IMR-90 (cell line): Measurements from ENCODE around the gene SCFD2. TPM values are rescaled to one million over a fixed set of nuclear protein-coding genes. Genes with fewer than 3 reads are reported as not detected.

Source experiments
- ATAC-seq: fragments of 200-7000 bp; cut with Tn5 transposase; 2 replicates; pipeline ENCODE4 v1.9.1; 2020; ENCODE audit warnings: low read depth, mild to moderate bottlenecking, moderate library complexity
- BruUV-seq: library from RNA; stranded (reverse); fragments of 400-500 nt; replicated peaks from 2 replicates; lab custom pipeline; 2021; lab: Mats Ljungman, UMichigan
- CTCF ChIA-PET: fragments of 300-600 bp; formaldehyde crosslinking; extraction: SDS; loops from one replicate; lab custom pipeline; 2021; ENCODE audit warnings: antibody characterized with exemption; lab: Yijun Ruan, JAX
- POLR2A ChIA-PET: fragments of 300-600 bp; sonication (Branson Sonifier 250); formaldehyde crosslinking; loops from one replicate; lab custom pipeline; 2022; ENCODE audit warnings: antibody characterized with exemption; ENCODE audit not compliant: unreplicated experiment; lab: Charles Lee
- DNase-seq: peaks from one replicate; pipeline ENCODE4 v3.0.0; 2013
- H2AFZ ChIP-seq: replicated peaks from 2 replicates; pipeline ENCODE3; 2013; ENCODE audit warnings: low read length, mild to moderate bottlenecking; ENCODE audit not compliant: poor library complexity
- H2AK5ac ChIP-seq: 2 replicates; pipeline ENCODE4 v1.6.1; 2013; ENCODE audit warnings: low read depth, low read length, inconsistent platforms
- H2AK9ac ChIP-seq: replicated peaks from 2 replicates; pipeline ENCODE3; 2013; ENCODE audit warnings: mild to moderate bottlenecking, low read depth, low read length, moderate library complexity; ENCODE audit not compliant: poor library complexity
- H2BK120ac ChIP-seq: 2 replicates; pipeline ENCODE4 v1.6.1; 2013; ENCODE audit warnings: low read depth, low read length, inconsistent platforms
- H2BK15ac ChIP-seq: 3 replicates; pipeline ENCODE4 v1.6.1; 2013; ENCODE audit warnings: low read depth, low read length, inconsistent platforms
- H2BK20ac ChIP-seq: 2 replicates; pipeline ENCODE4 v1.6.1; 2013; ENCODE audit warnings: low read depth, mild to moderate bottlenecking, inconsistent platforms, low read length, moderate library complexity
- H2BK5ac ChIP-seq: 2 replicates; pipeline ENCODE4 v1.6.1; 2013; ENCODE audit warnings: mild to moderate bottlenecking, low read depth, low read length, inconsistent platforms; ENCODE audit not compliant: poor library complexity, severe bottlenecking
- H3K14ac ChIP-seq: replicated peaks from 2 replicates; pipeline ENCODE4 v1.6.1; 2013; ENCODE audit warnings: low read depth, low read length, inconsistent platforms
- H3K18ac ChIP-seq: 2 replicates; pipeline ENCODE4 v1.6.1; 2013; ENCODE audit warnings: low read depth, low read length, control low read depth
- H3K23ac ChIP-seq: 2 replicates; pipeline ENCODE4 v1.6.1; 2013; ENCODE audit warnings: low read depth, low read length, inconsistent platforms
- H3K27ac ChIP-seq: 2 replicates; pipeline ENCODE4 v1.5.1; 2013; ENCODE audit warnings: mild to moderate bottlenecking, control low read depth, low read length; ENCODE audit not compliant: insufficient read depth
- H3K27me3 ChIP-seq: 2 replicates; pipeline ENCODE4 v1.6.1; 2013; ENCODE audit warnings: low read length; ENCODE audit not compliant: control insufficient read depth, insufficient read depth
- H3K36me3 ChIP-seq: 2 replicates; pipeline ENCODE4 v1.6.1; 2013; ENCODE audit warnings: low read length, mixed read lengths; ENCODE audit not compliant: control insufficient read depth, insufficient read depth
- H3K4ac ChIP-seq: 2 replicates; pipeline ENCODE4 v1.6.1; 2013; ENCODE audit warnings: low read depth, low read length, inconsistent platforms
- H3K4me1 ChIP-seq: 2 replicates; pipeline ENCODE4 v1.6.1; 2013; ENCODE audit warnings: low read length, mixed read lengths; ENCODE audit not compliant: control insufficient read depth, insufficient read depth
- H3K4me2 ChIP-seq: 2 replicates; pipeline ENCODE4 v1.6.1; 2013; ENCODE audit warnings: low read depth, mild to moderate bottlenecking, control low read depth, low read length, moderate library complexity
- H3K4me3 ChIP-seq: 2 replicates; pipeline ENCODE4 v1.5.1; 2013; ENCODE audit warnings: low read depth, mild to moderate bottlenecking, control low read depth, low read length, moderate library complexity; ENCODE audit not compliant: insufficient read depth
- H3K56ac ChIP-seq: 2 replicates; pipeline ENCODE4 v1.6.1; 2013; ENCODE audit warnings: low read length, inconsistent platforms; ENCODE audit not compliant: insufficient read depth; ENCODE audit errors: extremely low read depth
- H3K79me1 ChIP-seq, 2 experiments: 2 replicates each; pipeline ENCODE4 v1.6.1; 2013; ENCODE audit warnings: low read length in 2 of 2, inconsistent platforms in 1 of 2, low read depth in 1 of 2
- H3K9ac ChIP-seq: 2 replicates; pipeline ENCODE4 v1.6.1; 2013; ENCODE audit warnings: low read depth, low read length, control low read depth
- H3K9me1 ChIP-seq: 2 replicates; pipeline ENCODE4 v1.6.1; 2013; ENCODE audit warnings: low read length, inconsistent platforms; ENCODE audit not compliant: insufficient read depth
- H3K9me3 ChIP-seq: 2 replicates; pipeline ENCODE4 v1.6.1; 2013; ENCODE audit warnings: low read length; ENCODE audit not compliant: control insufficient read depth, insufficient read depth
- H4K20me1 ChIP-seq: 2 replicates; pipeline ENCODE4 v1.6.1; 2013; ENCODE audit warnings: low read length, inconsistent platforms; ENCODE audit not compliant: insufficient read depth
- H4K5ac ChIP-seq: 2 replicates; pipeline ENCODE4 v1.6.1; 2013; ENCODE audit warnings: mild to moderate bottlenecking, low read depth, low read length, control low read depth
- H4K8ac ChIP-seq, 2 experiments: 2 replicates each; pipeline ENCODE4 v1.6.1; 2013; ENCODE audit warnings: low read depth in 2 of 2, low read length in 2 of 2, control low read depth in 1 of 2, inconsistent platforms in 1 of 2
- H4K91ac ChIP-seq: 2 replicates; pipeline ENCODE4 v1.6.1; 2013; ENCODE audit warnings: low read depth, low read length, inconsistent platforms; ENCODE audit not compliant: insufficient read depth
- RAD21 ChIP-seq: IDR thresholded peaks from 2 replicates; pipeline ENCODE4 v1.6.1; 2012; ENCODE audit warnings: low read length, improper control_type of control experiment
- USF2 ChIP-seq: fragments of 150-350 bp; IDR thresholded peaks from 2 replicates; pipeline ENCODE4 v1.6.1; 2017; ENCODE audit warnings: mild to moderate bottlenecking, antibody characterized with exemption, low read length, low read depth
- whole genome bisulfite sequencing, 2 experiments: methylation state at CpG; one replicate each; pipeline versions ENCODE4 v1.1.5 to v1.1.7; 2013; ENCODE audit warnings: missing lambda C conversion rate in 2 of 2; ENCODE audit not compliant: insufficient read length in 1 of 2; ENCODE audit errors: extremely low coverage in 2 of 2; 5-methylcytosine and 5-hydroxymethylcytosine counted together
- dilution Hi-C: fragments of 300-500 bp; cut with HindIII; formaldehyde crosslinking; loops from one replicate; pipeline ENCODE4 v1.14.3; 2018; ENCODE audit warnings: low sequenced_read_pairs; ENCODE audit not compliant: unreplicated experiment
- in situ Hi-C: fragments of 300-500 bp; cut with MboI; formaldehyde crosslinking; loops from 3 replicates; pipeline ENCODE4 v1.14.3; 2019; ENCODE audit warnings: low sequenced_read_pairs, inconsistent platforms, mixed read lengths
- intact Hi-C: fragments of 100-400 bp; cut with micrococcal nuclease; formaldehyde crosslinking; loops from 2 replicates; pipeline ENCODE4 v1.10.0; 2022
- polyA plus RNA-seq, 3 experiments: library from polyadenylated mRNA; depleted of rRNA; stranded (reverse); fragments of >200 nt; gene quantifications; 2 replicates each; pipeline ENCODE4 v1.2.3, GENCODE V29; 2012; ENCODE audit warnings: low replicate concordance in 1 of 3
- total RNA-seq: library from RNA; depleted of rRNA; stranded (reverse); fragments of >200 nt; gene quantifications from 2 replicates; pipeline ENCODE4 v1.2.3, GENCODE V29; 2012

SCFD2 gene
- total and polyA plus RNA-seq, 2 of the 4 experiments (the other 2 are of a cell fraction): 18.9 to 62.4 TPM

- no peak for TF ChIP-seq RAD21
- TF ChIP-seq USF2: no peak
- intact Hi-C loops: loop anchor here (10.0 kb wide), 1 partner anchor 262 kb away; no protein-coding TSS in a partner anchor
- no peak for ATAC-seq
Measured at GRCh38 chr4:53193111-53193510, 172.8 kb downstream of the SCFD2 start.

More at GRCh38 chr4:53193111-53193510, 172.8 kb downstream of the SCFD2 start:
- Histone ChIP-seq H2AK9ac (no peak overlapping the region), H2AK5ac (no peak overlapping the region), H4K91ac (no peak overlapping the region), H3K9me3 (no peaks in the 10 kb centered on the region), H3K4me3 (no peak overlapping the region), H3K23ac (no peak overlapping the region), H4K8ac (no peak overlapping the region), H3K4ac (no peak overlapping the region; the same call in 1 of the 2 replicates), H3K27ac (no peak overlapping the region), H4K20me1 (no peaks in the 10 kb centered on the region), H3K4me1 (peaks cover 7% of the 10 kb centered on the region; the same call in 1 of the 2 replicates), H3K9me1 (0 out of 2 replicates have a peak, but pooled peaks cover 2% of the 10 kb centered on the region), H3K18ac (no peak overlapping the region), H3K9ac (no peak overlapping the region), H3K4me2 (no peak overlapping the region), H3K36me3 (no peaks in the 10 kb centered on the region), H3K14ac (no peak overlapping the region), H2BK120ac (no peak overlapping the region), H2BK20ac (no peak overlapping the region), H3K79me1 (peaks cover 0 to 9% of the 10 kb centered on the region in 2 experiments; a peak in 2 of 4 replicates), H2AFZ (no peak overlapping the region), H2BK15ac (no peak overlapping the region), H3K27me3 (no peaks in the 10 kb centered on the region), H2BK5ac (peak overlapping the region; percentile 34), H3K56ac (no peak overlapping the region), H4K5ac (no peak overlapping the region)
- dilution Hi-C loops (no loop called here), in situ Hi-C loops (loop anchor here (10.0 to 25.0 kb wide), 3 partner anchors 168 to 719 kb away; no protein-coding TSS in a partner anchor)
- no TSS peak for BruUV-seq
- POLR2A ChIA-PET: no interaction called here
- WGBS, 2 experiments: no CpG with 5 or more reads among the region's 1 CpG
- CTCF ChIA-PET: no interaction called here
- DNase-seq: peak; percentile 41
